ENCODE measurements around the gene PLPP3. TPM values are rescaled to one million over a fixed set of nuclear protein-coding genes. Genes with fewer than 3 reads are reported as not detected.

PLPP3 gene
- total RNA-seq, 4 donors from 2014 or later = 33.6 to 113 (median 67.1) TPM

- intact Hi-C loops (cut with DNase I; ENCODE audit: low total_unique reads) = no loop called here
- no peak for DNase-seq (ENCODE audit: low spot score in 2 of 2)
- no peak for TF ChIP-seq CTCF (IDR thresholded peaks at IDR 0.05)
- TF ChIP-seq POLR2A (IDR thresholded peaks at IDR 0.05) = no peak
- no peak overlapping the region for H3K4me3 ChIP-seq (ENCODE audit: low read depth, poor library complexity, severe bottlenecking)
- 74 to 75% methylated on average over 9 of the region's 9 CpGs for WGBS, 2 donors
These were observed 13.2 kb downstream of the PLPP3 start for GRCh38 chr1:56566061-56566744.

GRCh38 chr1:56564615-56565014 lies 14.7 kb downstream of the PLPP3 start:
- no peak for DNase-seq (ENCODE audit: low spot score in 2 of 2)
- intact Hi-C loops (cut with DNase I; ENCODE audit: low total_unique reads) = no loop called here
- 70 to 81% methylated on average over 2 of the region's 2 CpGs for WGBS, 2 donors

GRCh38 chr1:56563568-56563967 lies 15.8 kb downstream of the PLPP3 start:
- no peak for DNase-seq (ENCODE audit: low spot score in 2 of 2)
- TF ChIP-seq POLR2A (IDR thresholded peaks at IDR 0.05) (no peak), CTCF (IDR thresholded peaks at IDR 0.05) (no peak)
- intact Hi-C loops (cut with DNase I; ENCODE audit: low total_unique reads) = no loop called here
- no peak overlapping the region for H3K4me3 ChIP-seq (ENCODE audit: low read depth, poor library complexity, severe bottlenecking)
- WGBS, 2 donors = 39 to 78% methylated on average over 3 of the region's 3 CpGs

More at GRCh38 chr1:56564615-56565014, 14.7 kb downstream of the PLPP3 start:
- TF ChIP-seq POLR2A (IDR thresholded peaks at IDR 0.05) = no peak
- TF ChIP-seq CTCF (IDR thresholded peaks at IDR 0.05) = no peak
- no peak overlapping the region for H3K4me3 ChIP-seq (ENCODE audit: low read depth, poor library complexity, severe bottlenecking)

GRCh38 chr1:56562891-56563452 lies 16.4 kb downstream of the PLPP3 start:
- no peak overlapping the region for H3K4me3 ChIP-seq (ENCODE audit: low read depth, poor library complexity, severe bottlenecking)
- WGBS, 2 donors = 74 to 77% methylated on average over 2 of the region's 2 CpGs
- DNase-seq (ENCODE audit: low spot score in 2 of 2) = no peak
- intact Hi-C loops (cut with DNase I; ENCODE audit: low total_unique reads) = no loop called here
- no peak for TF ChIP-seq CTCF (IDR thresholded peaks at IDR 0.05)
- no peak for TF ChIP-seq POLR2A (IDR thresholded peaks at IDR 0.05)

- intact Hi-C loops (cut with DNase I; ENCODE audit: low total_unique reads) = no loop called here
- DNase-seq (ENCODE audit: low spot score in 2 of 2) = no peak
- 56 to 71% methylated on average over 8 of the region's 8 CpGs for WGBS, 2 donors
- no peak overlapping the region for H3K4me3 ChIP-seq (ENCODE audit: low read depth, poor library complexity, severe bottlenecking)
- TF ChIP-seq POLR2A (IDR thresholded peaks at IDR 0.05) = no peak
- no peak for TF ChIP-seq CTCF (IDR thresholded peaks at IDR 0.05)
These were observed 17.9 kb downstream of the PLPP3 start for GRCh38 chr1:56561227-56562019.

Measured in lower leg skin (tissue), 4 donors.